Measurements from ENCODE around the gene NR2C2.
"Not testable (repeated sequence)": the region's sequence is repeated elsewhere in the genome, so short reads cannot be mapped to it uniquely, and the experiment has no call there.

The NR2C2 gene

DNA sequence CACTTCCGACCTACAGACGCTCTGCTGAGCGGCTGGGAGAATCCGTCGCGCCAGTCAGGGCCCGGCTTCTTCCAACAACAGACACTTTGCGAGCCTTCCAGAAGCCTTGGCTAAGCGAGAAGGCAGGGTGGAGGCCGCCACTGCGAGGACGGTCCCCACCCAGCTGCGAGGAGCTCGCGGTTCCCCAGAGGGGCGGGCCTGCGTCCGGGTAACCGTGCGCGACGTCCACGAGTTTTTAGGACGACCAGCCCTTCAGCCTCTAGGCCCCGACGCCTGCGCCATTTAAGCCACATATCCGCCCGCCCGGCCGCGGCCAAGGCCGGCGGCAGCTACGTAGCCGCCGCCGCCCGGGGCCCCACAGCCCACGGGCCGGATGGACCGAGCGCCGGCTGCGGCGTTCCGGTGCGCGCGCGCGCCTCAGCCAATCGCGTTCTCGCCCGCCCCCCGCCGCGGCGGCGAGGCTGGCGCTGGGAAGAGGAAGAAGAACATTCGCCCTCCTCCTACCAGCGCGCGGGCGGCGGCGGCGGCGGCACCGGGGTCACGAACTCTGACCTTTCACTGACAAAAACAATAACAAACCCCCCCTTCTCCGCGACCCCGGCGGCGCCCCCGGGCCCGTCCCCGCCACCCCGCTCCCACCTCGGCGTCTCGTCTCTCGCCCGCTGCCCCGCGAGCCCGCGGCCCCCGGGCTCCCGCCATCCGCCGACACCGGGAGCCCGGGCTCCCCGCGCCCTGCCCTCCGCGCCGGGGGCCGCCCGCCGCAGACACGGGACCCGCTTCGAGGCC is at the start of gene NR2C2:
Gene NR2C2 (plus strand): TSS at position 484 of the 786 bp plus-strand sequence. CDS start 56,332 bp downstream, outside the sequence.
- DNase-seq (ENCODE audit: low read depth), result peak; percentile 83

DNA sequence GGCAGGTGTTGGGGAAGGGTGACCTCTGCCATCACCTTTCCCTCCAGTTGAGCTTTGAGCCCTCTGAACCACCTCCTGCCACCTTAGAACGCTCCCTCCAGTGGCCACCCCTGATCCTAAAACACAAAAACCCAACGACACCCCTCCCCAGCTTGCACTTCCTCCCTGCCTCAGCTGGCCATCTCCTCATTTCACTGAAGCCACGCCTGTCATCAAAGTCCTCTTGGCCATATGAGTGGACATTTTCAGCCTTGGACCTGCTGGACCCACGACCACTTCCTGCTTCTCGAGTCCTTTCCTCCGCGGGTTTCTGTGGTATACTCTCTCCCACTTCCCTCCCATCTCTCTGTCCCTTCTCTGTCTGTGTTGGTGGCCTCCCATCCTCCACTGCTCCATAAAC is 48.5 kb upstream of the NR2C2 start:
- DNase-seq (ENCODE audit: low read depth), result no peak

DNA sequence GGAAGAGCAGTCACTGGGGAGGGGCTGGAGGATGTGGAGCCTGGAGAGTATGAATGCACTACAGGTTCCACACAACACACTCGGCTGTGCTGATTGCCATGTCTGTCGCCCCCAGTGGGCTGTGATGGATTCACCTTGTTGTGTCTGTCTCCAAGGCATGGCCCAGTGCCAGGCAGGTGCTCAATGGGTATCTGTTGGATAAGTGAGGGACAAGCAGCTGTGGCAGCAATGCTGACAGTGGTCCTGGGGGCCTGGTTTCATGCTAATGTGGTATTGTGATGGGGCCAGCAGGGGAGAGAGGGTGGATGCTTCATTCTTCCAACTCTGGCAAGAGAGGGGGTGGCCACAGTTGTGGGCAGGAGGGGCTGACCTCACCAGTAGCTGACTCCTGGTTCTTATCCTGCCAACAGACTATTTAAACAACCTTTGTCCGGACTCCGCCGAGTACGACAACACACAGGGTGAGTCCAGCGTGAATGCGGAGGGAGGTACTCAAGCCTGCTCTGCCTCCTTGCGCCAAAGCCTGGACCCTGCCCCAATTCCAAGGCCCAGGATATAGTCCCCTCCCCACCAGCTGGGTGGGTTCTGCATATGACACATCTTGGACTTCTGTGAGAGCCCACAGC is 47.3 kb upstream of the NR2C2 start:
- no peak for DNase-seq (ENCODE audit: low read depth)

DNA sequence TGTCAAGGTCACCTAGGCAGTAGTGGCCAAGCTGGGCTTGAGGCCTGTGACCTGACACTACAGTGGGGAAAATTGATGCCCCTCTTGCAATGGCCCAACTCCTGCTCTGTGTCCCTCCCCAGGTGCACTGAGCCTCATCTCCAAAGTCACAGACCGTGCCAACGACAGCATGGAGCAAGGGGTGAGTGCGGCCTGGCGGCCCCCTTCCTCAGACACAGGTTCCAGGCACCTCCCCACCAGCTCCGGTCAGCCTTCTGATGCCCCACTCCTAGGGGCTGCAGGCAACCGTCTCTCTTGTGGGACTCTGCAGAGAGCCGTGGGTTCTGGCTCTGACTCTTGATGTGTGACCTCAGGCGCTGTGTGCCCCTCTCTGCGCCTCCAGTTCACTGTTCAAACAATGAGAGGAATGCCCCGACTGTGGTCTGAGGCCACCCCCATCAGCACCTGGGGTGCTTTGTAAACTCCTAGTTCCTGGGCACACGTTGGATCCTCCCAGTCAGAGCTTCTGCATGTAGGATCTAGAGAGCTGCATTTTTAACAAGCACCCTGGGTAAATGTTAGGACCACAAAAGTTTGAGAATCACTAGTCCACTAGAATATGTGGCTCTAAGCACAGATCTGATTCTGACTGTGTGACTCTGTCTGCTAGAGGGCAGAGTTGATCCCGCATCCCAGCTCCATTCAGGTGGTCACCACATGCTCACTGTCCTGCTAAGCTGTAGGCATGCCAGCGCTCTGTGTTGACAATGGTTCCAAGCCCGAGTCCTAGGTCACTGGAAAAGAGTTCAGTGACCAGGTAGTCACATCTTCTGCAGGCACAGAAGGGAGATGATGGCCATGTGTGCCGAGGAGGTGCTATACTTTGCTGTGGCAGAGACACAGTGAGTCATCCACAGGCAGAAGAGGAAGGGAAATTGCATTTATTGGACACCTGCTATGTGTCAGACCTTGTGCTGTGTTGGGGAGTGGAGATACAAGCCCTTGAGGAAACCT is 46.2 kb upstream of the NR2C2 start:
- no peak for DNase-seq (ENCODE audit: low read depth)

DNA sequence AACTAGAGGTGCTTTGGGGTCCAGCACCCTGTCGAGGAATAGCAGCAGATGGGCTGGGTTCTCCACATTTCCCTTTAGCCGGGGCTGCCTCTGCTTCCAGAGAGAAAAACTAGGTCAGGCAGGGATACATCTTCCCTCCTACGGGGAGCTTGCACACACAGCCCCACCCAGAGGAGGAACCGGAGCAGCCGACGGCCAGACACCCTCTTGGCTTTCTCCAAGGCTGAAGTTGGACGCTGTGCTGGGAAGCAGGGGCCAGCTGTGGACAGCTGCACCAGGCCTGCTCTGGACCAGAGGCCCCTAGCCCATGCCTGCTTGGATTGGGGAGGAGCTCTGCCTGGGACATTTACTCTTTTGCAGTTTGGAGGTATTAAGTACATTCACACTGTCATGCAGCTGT is 44.7 kb upstream of the NR2C2 start:
- no peak for DNase-seq (ENCODE audit: low read depth)

DNA sequence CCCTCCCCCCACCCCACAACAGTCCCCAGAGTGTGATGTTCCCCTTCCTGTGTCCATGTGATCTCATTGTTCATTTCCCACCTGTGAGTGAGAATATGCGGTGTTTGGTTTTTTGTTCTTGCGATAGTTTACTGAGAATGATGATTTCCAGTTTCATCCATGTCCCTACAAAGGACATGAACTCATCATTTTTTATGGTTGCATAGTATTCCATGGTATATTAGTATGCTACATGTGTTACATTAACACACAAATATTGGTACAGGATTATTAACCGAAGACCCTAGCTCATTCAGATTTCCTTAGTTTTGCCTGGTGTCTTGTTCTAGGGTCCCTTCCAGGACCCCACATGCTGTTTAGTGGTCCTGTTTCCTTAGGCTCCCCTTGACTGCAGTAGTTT is 43.9 kb upstream of the NR2C2 start:
- not testable (repeated sequence) for DNase-seq (ENCODE audit: low read depth)

DNA sequence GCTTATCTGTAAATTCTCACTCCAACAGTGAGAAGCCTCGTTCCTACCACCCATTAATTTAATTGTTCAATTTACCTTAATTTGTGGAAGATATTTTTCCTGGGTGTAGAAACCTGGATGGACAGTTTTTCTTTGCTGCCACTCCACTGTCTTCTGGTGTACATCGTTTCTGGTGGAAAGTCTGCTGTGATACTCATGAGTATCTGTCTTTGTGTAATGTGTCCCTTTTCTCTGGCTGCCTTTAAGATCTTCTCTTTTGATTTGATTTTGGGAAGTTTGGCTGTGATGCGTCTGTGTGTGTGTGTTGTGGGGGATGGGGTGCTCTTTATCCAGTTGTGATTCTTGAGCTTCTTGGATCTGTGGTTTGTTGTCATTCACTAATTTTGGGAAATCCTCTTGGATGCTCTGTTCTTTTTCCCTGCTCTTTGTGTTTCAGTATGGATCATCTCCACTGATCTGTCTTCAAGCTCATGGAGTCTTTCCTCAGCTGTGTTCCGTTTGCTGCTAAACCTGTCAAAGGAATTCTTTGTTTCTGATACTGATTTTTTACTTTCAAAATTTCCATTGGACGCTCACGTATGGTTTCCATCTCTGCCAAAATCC is 42.2 kb upstream of the NR2C2 start:
- no peak for DNase-seq (ENCODE audit: low read depth)

DNA sequence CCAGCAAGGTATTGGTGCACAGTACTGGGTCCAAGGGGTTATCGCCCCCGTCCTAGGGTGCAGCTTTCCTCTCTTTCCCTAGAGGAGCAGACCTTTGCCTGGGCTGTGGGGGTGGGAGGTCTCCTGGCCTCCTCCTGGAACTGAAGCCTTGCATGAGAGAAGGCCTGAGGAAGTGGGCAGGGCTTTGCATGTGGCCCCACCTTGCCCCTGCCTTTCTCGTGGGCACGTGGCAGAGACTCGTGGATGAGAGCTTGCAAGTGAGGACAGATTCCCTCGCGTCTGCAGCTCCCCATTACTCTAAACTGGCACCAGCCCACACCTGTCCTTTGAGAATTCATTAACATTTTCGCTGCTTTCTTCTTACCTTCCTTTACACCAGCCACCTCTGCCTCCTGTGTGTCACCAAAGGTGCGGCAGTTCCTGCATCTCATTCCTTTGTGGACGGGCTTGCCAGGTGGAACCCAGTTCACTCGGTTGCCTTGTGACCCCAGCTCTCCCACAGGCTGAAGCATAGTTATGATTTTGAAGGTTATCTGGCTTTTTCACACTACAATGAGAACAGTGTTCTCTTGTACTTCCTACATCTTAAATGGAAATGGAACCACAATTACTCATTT is 40.9 kb upstream of the NR2C2 start:
- DNase-seq (ENCODE audit: low read depth), result no peak

DNA sequence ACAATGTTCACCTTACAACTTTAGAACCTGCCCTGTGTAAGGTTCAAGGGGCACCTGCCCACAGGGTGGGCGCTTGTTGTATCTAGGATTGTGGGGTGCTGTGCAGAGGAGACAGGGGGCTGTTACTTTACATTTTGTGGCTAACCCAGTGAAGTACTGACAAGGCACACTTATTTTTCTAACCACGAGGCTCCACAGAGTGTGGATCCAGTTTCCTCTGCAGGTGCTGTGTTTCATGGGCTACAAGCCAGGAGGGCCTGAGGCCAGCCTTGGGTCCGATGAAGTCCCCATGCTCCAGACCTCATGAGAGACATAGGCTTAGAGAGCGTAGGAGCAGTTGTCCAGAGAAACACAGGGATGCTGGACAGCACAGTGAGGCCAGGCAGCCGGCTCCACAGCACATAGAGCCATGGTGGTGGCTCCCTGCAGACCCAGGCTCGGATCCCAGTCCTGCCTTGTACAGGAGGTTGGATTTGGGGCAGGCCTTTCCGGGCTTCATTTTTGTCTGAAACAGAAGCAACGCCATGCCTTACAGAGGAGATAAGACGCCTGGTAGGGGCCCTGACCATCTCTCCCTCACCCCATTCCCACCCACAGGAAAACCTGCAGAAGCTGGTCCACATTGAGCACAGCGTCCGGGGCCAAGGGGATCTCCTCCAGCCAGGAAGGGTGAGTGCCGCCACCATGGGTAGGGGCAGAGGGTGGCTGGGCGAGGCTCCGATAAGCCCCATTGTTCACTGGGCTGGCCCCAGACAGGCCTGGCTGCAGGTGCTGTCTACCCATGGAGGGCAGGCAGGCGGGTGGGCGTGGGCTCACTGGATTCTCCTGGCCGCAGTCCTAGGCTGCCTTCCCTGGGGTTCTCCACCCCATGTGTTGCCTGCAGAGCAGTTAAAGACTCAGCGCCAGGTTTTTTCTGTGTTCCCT is 40.1 kb upstream of the NR2C2 start:
- no peak for DNase-seq (ENCODE audit: low read depth)

DNA sequence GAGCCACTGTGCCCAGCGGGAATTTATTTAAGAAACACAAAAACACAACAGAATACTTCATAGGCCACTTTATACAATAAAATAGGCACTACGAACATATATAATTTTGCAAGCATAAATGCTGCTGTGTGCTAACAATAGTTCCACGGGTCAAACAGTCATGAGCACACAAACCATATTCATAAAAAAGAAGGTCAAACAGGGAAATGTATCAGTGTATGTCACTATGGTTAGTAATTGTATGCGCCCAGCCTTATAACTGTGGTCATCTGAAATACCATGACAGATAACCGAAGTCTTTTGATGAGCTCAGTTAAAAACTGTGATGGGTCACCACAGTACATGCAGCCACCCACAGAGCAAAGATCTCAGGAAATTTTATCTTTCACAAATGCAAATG is 38.1 kb upstream of the NR2C2 start:
- no peak for DNase-seq (ENCODE audit: low read depth)

DNA sequence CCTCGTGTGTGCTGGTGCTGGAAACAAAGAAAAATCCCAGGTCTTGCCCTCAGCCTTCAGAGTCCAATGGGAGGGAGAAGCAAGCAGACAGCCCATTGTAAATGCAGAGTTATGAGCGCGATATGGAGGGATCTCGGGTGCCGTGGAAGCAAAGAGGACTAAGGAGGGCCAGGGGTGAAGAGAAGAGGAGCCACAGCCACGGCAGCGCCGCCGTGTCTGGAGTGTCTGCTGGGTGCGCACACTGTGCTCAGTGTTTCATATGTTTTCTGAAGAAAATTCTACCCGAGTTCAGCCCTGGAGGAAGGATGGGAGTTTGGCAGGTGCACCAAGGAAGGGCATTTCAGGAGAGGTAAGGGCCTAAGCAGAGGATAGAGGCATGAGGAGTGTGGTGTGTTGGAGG is 35.7 kb upstream of the NR2C2 start:
- DNase-seq (ENCODE audit: low read depth), result no peak

DNA sequence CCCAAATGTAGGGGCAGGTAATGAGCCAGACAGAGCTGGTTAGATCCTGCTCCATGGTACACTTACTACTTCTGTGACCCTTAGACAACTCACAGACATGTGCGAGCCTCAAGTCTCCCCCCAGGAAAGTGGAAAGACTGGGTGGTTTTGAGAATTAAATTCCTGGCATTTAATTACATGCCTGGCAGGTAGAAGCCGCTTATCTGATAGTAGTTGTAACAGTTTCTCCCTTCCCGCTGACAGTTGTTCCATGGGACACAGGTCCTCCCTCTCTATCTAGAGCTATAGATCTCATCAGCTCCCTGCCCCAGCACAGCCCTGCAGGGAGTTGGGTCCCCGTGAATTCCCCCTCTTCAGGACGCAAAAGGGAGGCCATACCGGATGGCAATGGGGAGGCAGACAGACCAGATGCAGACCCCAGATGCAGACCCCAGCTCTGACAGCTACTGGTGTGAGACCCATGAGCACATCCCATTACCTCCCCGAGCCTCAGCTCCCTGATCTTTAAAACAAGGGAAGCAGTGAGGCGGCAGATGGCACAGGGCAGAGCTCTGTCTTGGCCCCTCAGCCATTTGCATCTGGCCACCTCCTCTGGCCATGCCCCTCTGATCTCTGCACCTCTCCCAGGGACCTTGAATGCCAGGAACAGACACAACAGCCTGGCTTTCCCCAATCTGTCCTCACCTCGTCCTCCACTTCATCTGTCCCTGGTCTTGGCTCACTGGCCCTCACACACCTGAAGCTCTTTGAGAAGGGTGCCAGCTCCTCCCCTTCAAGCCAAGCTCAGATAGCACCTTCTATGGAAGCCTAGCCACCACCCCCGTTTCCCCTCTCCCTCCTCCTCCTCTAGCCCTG is 34.1 kb upstream of the NR2C2 start:
- DNase-seq (ENCODE audit: low read depth), result no peak

DNA sequence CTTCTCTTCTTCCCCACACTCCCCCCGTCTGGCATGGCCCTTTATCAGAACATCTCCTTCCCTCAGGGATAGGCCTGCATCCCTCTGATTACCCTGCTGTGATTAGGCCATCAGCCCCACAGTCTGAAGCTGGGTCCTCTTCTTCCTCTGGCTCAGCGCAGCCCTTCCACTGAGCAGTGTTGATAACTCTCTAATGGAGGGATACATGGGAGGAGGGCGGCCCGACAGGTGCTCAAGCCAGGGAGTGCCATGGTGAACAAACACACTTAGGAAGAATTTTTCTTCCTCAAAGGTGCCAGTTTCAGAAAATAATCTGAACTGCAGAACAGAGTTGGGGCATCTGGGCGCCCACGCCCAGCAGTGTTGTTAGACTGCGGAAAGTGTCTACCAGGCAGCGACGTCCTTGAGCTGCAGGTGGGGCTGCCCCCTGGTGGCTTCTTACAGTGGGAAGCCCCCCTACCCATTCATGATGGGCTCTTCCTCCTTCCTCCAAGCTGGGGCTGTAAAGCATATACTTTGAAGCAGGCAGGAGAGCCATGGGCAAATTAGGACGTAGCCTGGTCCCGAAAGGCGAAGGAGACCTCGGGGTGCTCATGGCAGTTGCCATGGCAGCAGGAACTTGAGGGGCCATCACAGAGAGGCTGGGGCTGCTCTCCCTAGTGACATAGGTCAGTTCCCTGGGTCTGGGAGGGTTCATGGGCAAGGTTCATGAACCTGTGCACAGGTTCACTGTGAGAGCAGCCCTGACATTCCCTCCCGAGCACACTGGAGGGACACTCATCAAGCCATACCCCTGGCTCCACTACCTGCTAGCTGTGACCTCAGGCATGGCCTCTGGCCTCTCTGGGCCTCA is 33.2 kb upstream of the NR2C2 start:
- no peak for DNase-seq (ENCODE audit: low read depth)

DNA sequence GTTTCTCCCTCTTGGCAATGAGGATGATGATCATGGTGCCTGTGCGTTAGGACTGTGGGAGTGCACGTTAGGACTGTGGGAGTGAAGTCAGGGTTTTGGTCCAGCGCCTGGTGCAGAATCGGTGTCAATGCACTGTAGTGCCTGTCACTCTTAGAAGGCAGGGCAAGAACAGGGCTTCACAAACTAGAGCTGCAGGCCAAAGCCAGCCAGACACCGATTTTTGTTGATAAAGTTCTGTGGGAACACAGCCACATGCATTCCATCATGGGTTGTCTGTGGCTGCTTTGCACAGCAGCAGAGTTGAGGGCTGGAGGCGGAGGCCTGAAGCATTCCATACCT is 32.6 kb upstream of the NR2C2 start:
- DNase-seq (ENCODE audit: low read depth), result no peak

DNA sequence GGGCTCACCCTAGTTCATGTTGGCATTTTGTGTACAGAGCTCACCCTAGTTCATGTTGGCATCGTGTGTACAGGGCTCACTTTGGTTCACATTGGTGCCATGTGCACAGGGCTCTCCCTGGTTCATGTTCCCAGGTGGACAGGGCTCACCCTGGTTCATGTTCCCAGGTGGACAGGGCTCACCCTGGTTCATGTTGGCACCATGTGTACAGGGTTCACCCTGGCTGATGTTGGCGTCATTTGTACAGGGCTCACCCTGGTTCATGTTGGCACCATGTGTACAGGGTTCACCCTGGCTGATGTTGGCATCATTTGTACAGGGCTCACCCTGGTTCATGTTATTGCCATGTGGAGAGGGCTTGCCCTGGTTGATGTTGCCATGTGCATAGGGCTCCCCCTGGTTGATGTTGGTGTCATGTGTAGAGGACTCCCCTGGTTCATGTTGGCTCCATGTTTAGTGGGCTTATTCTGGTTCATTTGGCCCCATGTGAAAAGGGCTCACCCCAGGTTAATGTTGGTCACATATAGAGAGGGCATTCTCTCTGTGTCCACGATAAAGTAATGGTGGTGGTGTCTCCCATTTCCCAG is 31.7 kb upstream of the NR2C2 start:
- DNase-seq (ENCODE audit: low read depth), result no peak

DNA sequence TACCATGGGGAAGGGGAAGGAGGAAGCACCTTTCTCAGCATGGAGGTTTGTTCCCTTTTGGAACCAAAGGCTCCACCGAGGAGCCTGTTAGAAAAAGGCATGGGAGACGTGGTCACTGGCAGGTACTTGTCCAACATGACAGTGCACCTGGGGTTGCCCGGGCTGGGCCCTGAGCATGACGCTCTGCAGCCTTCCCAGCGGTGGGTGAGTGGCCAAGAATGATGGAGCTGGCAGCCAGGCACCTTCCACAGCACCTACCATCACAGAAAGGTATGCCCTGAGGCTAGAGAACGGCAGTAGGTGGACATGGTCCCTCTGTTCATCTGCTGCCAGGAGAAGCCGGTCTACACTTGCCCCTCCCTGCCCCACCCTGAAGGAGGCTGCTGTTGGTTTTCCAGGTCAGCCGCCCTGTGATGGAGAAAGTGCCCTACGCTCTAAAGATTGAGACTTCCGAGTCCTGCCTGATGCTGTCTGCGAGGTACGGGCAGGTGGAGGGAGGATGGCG is 29.0 kb upstream of the NR2C2 start:
- no peak for DNase-seq (ENCODE audit: low read depth)

DNA sequence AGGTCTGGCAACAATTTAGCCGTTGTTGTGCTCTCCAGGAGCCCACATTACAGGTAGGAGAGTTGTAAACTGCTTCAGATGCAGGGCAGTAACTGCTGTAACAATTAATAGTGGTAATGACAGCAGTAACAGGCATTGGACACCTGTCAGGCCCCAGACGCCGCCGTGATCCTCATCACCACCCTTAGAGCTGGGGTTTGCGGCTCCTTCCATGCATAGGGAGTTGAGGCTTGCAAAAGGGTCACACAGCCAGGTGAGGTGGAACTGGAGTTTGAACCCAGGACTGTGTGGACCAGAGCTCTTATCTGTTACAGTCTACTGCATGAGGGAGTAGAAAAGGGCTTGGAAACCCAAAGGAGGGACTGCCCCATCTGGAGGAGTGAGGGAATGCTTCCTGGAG is 26.8 kb upstream of the NR2C2 start:
- no peak for DNase-seq (ENCODE audit: low read depth)

DNA sequence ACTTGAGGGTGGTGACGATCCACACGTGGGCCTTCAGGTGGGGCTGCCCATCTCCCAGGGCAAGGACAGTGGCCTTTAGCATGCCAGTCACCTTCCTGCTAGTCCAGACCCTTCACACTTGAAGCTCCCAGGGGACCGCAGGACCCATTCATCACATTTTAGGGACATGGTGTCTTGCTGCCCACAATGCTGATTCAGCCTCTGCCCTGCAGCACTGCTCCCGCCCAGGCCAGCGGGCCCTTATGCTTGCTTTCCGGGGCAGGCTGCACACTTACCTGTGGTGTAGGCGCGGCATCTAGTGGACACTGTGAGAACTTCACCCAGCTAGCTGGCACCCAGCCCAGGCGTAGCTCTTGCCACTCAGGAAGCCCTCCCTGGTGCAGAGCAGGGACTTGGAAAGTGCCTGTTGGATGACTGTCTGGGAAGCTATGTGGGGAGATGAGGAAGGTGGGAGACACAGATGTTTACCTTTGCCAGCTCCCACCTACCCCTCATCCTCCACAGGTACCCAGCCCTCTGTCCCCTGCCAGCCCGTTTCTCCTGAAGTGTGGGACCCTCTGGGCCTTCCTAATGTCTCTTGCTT is 26.3 kb upstream of the NR2C2 start:
- DNase-seq (ENCODE audit: low read depth), result peak; percentile 64

Data from activated T-helper 9 cell treated with anti-CD3 and anti-CD28 coated beads, Interleukin-2, amount 50 U/mL, for 16 hours (primary cell).